Stimulated activated CD4-positive, alpha-beta T cell treated with anti-CD3 and anti-CD28 coated beads, Interleukin-2, amount 100 ng/mL, for 24 hours (primary cell): ENCODE measurements around the gene OSBPL3.

ENCODE experiments used
- DNase-seq, 2 donors: peaks; one replicate each; pipeline ENCODE4 v3.0.0-alpha.2; 2020

Gene OSBPL3

DNA sequence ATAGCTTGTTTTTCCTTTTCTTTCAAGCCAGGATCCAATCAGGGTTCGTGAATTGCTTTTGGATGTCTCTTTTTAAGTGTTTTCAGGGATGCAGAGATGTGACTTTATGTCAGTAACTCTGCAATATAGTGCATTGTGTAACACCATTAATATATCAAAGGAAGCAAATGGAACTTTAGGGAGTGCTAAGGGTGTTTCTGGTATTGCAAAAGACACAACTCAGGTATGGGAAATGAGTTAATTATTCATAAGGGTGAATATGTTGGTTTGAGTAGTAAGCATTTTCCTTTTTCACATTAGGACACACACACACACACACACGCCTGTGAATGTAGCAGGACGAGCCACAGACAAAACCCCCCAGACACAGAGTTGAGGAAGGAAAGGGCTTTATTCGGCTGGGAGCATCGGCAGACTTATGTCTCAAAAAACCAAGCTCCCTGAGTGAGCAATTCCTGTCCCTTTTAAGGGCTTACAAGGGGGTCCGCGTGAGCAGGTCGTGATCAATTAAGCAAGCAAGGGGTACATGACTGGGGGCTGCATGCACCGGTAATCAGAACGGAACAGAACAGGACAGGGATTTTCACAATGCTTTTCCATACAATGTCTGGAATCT lies 190.9 kb downstream of the OSBPL3 start:
- no peak for DNase-seq

DNA sequence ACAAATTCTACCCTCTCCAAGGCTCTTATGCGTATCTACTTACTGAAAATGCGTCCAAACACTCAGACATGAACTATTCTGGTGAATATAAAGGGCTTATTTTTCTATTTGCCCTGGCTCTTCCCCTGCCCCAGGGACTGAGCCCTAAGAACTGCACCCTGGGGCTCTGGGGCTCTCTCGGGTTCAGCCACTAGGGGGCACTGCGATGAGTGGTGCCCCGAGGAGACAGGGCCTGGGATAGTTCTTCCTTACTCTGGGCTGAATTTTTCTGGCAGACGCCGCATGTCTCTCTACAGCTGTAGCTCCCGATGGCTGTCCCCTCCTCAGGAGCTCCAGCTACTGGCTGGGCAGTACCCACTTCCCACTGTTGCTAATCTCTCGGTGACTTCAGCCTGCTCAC lies 191.9 kb downstream of the OSBPL3 start:
- DNase-seq: no peak

DNA sequence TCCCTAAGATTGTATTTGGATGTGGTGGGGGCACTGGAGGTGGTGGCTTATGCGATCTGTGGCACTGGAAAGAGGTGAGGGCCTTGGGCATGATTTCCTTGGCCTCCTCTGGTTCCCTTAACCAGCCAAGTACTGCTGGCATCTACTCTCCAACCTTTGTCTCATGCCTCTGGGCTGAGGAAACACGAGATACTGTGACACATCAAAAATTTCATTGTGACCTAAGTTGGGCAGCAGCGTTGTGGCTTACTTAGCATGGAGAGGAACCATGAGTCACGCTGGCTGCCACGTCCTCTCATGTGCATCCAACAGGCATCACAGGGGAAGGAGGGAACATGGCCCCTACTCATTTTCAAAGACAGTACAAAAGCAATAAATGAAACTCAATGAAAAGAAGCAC lies 193.0 kb downstream of the OSBPL3 start:
- no peak for DNase-seq

DNA sequence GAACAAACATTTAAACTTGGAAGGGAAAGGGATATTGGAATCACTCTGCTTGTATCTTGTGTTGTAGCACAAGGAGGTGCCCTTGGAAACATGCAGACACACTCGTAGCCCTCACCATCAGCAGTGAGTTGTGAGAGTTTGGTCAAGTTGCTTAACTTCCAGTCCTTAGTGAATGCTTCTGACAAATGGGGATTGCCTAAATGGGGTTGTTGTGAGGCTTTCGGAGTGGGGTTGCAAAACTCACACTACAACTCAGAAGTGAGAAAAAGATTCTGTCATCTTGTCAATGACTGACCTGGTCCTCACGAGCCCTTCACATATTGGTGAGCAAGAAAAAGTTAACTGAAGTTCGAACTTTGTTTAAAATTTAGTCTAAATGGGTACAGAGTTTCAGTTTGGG lies 193.7 kb downstream of the OSBPL3 start:
- no peak for DNase-seq

DNA sequence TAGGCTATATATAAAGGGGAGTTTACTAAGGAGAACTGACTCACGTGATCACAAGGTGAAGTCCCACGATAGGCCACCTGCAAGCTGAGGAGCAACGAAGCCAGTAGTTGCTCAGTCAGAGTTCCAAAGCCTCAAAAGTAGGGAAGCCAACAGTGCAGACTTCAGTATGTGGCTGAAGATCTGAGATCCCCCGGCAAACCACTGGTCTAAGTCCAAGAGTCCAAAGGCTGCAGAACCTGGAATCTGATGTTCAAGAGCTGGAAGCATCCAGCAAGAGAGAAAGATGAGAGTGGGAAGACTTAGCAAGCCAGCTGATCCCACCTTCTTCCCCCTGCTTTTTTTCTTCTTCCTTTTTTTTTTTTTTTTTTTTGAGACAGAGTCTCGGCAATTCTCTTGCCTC lies 195.7 kb downstream of the OSBPL3 start:
- DNase-seq: no peak

DNA sequence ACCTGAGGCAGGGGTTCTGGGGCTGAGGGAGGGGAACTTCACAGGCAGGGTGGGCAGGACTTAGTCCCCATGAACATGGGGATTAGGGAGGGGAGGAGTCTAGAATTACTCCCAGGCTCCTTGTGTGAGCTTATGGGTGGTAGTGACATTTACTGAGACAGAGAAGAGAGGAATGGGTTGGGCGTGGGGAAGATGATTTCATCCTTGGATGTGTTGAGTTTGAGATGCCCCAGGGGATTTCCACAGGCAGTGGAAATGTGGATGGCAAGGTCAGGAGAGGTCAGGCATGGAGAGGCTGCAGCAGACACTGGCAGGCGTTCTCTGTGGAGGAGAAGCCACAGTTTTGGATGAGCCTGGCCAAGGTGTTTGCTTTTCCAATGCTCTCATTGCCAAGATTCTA lies 196.3 kb downstream of the OSBPL3 start:
- DNase-seq: no peak

DNA sequence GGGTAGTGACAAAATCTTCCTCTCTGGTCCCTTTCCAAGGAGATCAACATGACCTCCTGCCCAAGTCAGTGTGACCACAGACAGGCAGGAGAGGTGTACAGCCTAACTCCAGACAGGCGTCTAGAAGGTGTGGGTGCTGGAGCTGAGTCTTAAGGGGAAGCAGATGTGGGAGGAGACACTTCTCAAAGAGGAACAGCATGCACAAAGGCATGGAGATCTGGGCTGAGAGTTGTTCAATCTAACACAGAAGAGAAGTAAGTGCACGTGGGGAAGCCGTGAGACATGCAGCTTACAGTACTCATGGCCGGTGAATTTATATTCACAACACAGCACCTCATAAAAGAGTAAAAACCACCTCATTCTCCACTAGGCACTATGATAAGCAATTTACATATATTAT lies 198.9 kb downstream of the OSBPL3 start:
- no peak for DNase-seq

DNA sequence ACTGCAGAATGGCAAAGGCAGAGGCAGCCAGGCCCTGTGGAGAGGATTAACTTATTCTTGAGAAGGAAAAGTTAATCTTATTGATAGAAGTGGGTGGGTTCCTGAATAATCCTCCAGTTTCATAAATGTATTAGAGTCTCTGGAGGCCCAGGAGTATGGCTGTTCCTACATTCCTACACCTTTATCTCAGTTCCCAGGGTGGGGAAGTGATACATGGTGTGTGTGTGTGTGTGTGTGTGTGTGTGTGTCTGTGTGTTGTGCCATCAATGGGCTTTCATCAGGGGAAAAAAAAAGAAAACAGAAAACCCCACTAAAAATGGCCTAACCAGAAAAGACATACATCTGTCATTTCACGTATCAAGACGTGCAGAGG lies 200.7 kb downstream of the OSBPL3 start:
- no peak for DNase-seq

DNA sequence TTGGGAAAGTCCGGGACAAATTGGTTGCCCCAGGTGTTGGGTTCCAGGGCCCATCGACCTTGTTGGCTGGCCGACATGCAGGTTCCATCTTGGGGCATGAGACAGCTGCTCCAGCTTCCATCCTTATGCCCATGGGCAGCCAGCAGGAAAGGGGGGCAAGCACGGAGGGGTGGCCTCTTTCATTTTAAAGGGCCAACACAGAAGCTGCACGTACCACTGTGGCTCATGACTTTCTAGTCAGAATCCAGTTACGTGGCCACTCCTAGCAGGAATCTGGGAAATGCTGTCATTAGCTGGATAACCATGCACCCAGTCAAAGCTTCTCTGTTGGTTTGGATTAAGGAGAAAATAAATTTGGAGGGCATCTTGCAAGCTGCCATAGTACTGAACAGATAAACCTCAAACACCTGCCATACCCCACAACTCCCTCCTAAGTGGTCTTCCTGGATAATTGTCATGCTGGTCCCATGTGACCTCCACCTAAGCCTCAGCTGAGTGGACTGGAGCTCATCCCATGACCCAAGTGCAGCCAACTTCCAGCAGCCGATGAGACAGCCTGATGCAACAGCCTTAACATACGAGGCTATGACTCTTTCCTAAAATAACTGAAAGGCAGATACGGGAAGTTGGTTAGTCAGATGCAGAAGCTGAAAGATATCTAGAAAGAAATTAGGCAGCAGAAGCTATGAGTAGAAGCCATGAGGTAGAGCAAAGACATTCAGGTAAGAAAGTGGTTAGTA lies 201.3 kb downstream of the OSBPL3 start:
- no peak for DNase-seq

DNA sequence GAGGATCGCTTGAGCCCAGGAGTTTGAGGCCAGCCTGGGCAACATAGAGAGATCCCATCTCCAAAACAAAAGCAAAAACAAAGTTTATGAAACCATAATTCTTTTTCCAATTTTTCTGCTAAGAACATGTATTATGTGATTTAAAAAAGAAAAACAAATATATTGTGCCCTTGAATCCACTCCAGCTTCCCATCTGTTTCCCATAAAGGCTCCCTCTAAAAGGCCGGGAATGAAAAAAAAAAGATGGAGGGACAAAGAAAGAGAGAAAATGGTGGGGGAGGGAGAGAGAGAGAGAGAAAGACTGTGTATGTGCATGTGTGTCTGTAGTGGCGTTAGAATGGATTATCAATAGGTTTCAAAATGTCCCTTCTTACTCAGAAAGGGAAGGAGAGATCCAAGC lies 202.2 kb downstream of the OSBPL3 start:
- DNase-seq: no peak

DNA sequence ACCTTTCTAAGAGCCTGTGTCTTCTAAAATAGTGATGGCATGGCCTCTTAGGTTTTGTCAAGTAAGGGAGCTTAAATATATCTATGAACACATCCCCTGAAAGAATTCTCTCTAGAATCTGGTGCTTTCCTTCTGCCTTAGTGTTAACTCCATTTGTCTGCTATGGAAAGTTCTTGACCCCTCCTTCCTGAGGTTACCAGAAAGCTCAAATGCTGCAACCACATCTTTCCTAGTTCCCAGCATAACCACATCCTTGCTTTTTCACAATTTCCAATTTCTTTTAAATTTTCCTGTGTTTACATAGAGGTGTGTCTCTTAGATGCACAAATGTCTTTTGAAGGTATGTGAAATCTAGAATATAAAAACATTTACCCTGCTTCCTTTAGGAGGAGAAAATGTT lies 206.3 kb downstream of the OSBPL3 start:
- DNase-seq: no peak

DNA sequence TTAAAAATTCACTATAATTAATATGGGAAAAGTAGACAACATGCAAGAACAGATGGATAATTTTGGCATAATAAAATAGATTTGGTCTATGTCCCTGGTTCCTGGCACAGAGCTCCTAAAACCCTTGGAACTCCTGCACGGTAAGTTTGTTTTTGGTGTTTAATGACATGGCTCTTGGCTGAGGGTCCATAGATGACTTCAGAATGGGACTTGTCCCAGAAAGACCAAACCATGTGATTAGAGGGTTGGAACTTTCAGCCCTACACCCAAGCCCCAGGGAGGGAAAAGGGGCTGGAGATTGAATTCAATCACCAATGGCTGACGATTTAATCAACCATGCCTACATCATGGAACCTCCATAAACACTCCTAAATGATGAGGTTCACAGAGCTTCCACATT lies 210.1 kb downstream of the OSBPL3 start:
- no peak for DNase-seq

DNA sequence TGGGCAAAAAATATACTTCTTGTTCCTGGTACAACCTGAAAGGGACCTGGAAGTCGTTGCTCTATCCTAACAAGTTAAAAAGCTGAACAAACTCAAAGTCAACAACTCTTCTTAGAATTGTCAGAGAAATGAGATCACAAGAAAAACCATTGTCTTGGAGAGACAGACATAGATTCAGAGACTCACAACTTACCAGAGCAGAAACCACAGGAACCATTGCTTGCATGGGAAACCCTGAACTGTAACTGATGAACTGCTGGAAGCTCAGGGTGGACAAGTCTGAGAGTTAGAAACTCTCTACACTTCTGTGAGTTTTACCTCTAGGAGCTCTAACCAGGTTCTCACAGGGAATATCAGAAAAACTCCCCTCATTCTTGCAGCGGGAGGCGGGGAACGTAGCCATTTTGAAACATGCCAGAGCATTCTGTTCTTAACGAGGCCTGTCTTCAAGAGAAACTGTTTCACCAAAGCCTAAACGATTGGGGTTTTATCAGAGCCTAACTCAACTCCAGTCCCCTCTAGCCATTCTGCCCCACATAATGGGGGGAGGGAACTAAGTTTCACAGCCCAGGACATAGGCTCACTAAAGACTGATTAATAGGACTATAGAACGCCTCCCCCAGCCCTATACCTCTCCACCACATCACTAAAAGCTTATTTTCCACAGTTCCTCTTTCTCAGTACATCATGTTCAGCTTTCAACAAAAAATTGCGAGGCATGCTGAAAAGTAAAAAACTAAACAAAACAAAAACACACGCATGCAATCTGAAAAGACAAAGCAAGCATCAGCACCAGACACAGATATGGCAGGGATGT lies 210.8 kb downstream of the OSBPL3 start:
- DNase-seq: no peak

DNA sequence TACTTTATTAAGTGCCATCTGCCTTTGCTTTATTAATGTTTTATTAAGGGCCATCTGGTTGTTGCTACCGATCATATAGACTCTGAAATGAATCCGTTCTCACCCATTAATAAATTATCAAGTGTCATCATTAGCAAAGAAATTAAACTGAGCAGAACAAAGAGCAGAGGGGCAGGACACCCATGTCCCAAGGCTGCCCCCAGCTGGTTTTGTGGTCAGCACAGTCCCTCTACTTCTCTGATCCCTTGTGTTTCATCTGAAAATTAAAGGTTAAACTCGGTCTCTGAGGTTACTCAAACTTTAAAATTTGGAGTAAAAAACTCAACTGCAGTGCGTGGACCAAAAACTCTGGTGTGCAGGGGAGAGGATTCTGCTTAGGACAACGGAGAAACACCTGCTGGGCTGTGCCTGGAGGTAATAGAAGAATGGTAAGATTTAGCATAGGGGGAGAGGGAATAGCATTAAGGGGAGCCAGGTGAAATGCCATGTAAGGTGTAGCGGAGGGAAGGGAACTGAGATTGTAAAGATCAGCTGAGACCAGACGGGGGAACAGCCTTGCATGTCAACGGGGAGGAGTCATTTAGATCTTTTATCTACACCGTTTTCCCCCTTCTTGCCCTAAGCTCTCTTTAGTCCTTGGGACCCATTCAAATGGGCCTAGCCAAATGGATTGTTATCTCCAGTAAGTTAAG lies 212.0 kb downstream of the OSBPL3 start:
- no peak for DNase-seq

DNA sequence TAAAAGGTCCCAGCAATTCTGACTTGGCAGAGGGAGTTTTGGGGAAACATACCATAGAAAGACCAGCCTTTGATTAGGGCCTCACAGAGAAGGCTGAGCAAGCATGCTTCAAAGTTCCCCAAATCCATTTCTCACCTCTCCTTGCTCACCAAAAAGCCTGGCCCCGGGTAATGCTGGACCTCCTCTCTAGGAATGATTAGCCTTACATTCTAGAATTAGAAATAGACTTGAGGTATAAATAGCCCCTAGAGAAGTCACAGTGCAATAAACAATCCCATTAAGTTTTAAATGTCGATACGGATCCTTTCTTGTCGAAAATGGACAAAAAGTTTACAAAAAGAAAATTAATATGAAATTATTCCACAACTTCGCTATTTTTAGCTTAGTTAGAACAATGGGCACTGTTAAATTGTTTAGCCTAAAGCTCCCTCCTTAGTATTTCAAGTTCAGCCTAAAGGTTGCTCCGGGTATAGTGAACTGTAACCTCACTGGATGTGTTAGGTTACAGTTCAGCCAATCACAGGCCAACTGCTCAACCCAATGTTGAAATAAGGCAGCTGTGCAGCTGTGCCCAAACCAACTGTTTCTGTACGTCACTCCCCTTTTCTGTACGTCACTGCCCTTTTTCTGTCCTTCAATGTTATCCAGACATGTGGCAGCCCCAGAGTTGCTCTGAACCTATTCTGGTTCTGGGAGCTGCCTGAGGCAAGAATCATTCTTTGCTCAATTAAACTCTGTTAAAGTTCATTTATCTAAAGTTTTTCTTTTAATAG lies 214.8 kb downstream of the OSBPL3 start:
- DNase-seq: no peak

DNA sequence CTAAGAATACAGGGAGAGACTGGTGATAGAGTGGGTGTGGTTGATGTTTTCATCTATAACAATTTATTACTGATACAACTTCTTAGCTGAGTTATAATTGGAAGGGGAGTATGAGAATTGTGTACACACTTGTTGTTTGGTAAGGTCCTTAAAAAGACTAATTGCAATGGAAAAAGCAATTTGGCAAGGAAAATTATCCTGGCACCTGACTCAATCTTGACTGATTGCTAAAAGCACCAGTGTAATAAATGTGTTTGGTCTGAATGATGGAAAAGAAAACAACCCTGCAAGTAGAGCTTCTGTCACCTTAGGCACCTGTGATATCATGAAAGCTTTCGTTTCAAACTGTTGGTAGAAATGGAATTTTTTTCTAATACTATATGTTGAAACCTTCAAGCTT lies 216.0 kb downstream of the OSBPL3 start:
- no peak for DNase-seq

DNA sequence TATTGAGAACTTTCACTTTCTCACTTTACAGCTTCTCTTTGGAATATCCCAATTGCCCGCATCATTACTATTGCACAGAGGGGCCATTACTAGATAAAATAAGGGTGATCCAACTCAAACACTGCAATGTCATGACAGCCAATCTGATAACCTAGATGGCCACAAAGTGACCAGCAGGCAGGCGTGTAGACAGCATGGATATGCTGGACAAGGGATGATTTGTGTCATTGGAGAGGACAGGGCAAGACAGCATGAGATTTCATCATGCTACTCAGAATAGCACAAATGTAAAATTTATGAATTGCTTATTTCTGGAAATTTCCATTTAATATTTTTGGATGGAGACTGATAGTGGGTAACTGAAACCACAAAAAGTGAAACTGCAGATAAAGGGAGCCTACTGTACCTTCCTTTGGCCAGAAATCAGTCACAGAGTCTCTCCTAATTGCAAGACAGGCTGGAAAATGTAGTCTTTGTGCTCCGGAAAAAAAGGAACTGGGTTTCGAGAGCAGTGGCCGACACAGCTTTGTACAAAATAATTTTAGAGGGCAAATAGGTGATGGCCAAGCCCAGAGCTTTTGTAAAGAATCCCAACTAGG lies 216.6 kb downstream of the OSBPL3 start:
- DNase-seq: no peak

DNA sequence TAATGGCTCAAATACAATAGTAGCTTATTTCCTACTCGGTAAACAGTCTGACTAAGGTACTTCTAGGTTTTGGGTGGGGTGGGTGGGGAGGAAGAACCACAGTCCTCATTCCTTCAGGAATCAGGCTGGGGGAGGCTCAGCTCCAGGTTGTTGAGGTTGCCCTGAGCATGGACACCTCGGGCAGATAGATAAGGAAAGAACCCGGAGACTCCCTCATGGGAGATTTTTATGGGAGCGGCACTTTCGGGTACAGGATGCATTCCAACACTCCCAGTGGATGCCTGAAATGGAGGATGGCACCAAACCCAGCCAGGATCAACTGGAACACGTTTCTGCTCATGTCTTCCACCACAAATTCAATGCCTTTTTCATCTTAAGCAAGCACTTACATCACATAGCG lies 217.2 kb downstream of the OSBPL3 start:
- DNase-seq: no peak

DNA sequence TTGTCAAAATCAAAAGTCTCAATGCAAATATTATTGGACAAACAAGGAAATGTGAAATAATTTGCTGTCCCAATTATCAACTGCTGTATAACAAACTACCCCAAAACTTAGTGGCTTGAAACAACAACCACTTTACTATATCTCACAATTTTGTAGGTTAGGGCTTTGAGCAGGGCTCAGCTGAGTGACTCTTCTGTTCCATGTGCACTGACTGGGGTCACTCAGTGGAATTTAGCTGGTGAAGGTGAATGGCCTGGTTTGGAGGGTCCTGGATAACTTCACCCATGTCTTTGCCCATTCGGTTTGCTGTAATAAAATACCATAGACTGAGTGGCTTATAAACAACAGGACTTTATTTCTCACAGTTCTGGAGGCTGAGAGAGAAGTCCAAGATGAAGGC lies 219.0 kb downstream of the OSBPL3 start:
- no peak for DNase-seq

DNA sequence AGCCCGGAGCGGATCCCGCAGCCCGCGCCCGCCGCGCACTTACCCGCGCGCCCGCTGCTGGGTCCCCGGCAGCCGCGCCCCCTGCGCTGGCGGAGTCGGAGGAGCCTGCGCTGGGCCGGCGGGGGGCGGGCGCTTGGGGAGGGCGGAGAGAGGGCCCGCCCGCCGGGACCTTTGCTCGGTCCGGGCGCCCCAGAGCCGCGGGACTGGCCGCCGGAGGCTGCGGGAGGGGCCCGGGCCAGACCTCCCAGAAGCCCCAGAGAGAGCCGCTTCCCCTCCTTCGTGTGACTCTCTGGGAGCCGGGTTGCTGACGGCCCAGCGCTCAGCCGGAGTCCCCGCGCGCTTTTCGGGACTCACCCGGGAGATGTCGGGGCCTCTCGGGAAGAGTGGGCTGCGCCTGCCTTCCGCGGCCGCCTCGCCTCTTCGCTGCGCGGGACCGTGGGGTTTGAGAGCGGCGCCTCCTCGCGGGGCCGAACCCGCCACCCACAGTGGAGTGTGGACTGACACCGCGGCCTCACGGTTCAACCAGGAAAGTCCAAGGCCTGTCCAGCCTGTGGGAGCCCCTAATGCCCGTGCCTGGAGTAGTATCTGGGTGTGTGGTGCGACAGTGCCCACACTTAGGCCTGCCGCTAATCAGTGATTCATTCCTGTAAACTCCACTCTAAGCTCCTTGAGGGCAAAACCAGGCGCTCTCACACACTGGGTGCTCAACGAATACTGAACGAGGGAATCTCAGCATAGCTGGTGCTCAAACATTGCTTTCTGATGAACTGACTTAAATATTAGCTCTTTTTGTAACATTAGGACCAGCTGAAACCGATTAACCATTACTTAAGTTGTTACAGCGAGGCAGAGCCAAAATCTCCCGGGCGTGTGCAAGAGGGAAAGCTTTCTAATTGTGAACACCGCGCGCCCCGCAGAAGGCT lies 222.4 kb downstream of the OSBPL3 start, which contains the start of gene GSDME:
TSS of gene GSDME (minus strand) at position 112 of the 923 bp plus-strand sequence. CDS start 7,690 bp downstream, outside the sequence.
- DNase-seq: peak; percentile 32 to 62
